ENCODE results near the gene MYL7.

GRCh38 chr7:44112231-44112996, 28.7 kb downstream of the MYL7 start:
- no peak for TF ChIP-seq CTCF (IDR thresholded peaks at IDR 0.05 in 2 of 3, conservative IDR thresholded peaks at IDR 0.05 in 1 of 3; ENCODE audit: borderline replicate concordance in 1 of 3, insufficient read depth in 1 of 3, low read depth in 2 of 3, low read length in 2 of 3)
- no peak for TF ChIP-seq SP1 (IDR thresholded peaks at IDR 0.05; ENCODE audit: low read depth)
- TF ChIP-seq ZBTB33 (IDR thresholded peaks at IDR 0.05; ENCODE audit: extremely low read depth, insufficient replicate concordance, low read length) = no peak
- TF ChIP-seq JUND (IDR thresholded peaks at IDR 0.05) = no peak
- TF ChIP-seq ATF3 (IDR thresholded peaks at IDR 0.05) = no peak
- no peak for TF ChIP-seq ELF1 (IDR thresholded peaks at IDR 0.05; ENCODE audit: borderline replicate concordance, low read depth)
- TF ChIP-seq POLR2A (IDR thresholded peaks at IDR 0.05; ENCODE audit: borderline replicate concordance, extremely low read depth, insufficient read depth, insufficient read length) = no peak
- no peak for TF ChIP-seq EZH2phosphoT487 (IDR thresholded peaks at IDR 0.05; ENCODE audit: borderline replicate concordance)
- no peak for TF ChIP-seq EZH2 (IDR thresholded peaks at IDR 0.05)
- TF ChIP-seq POLR2AphosphoS5 (IDR thresholded peaks at IDR 0.05; ENCODE audit: low read depth, low read length) = no peak; the same call in 1 of the 2 replicates

Data from HCT116 (cell line).